NCI-H446 (cell line): ENCODE data around the gene CYGB.
"Not testable (repeated sequence)": the region's sequence is repeated elsewhere in the genome, so short reads cannot be mapped to it uniquely, and the experiment has no call there.

Experiments
- DNase-seq, 2 experiments: peaks; one replicate each; lab custom pipeline; 2025; lab: John Stamatoyannopoulos, UW

CYGB gene

GRCh38 chr17:76523084-76524037 is 14.1 kb downstream of the CYGB start:
- peak; percentile 45 to 66 for DNase-seq

DNA sequence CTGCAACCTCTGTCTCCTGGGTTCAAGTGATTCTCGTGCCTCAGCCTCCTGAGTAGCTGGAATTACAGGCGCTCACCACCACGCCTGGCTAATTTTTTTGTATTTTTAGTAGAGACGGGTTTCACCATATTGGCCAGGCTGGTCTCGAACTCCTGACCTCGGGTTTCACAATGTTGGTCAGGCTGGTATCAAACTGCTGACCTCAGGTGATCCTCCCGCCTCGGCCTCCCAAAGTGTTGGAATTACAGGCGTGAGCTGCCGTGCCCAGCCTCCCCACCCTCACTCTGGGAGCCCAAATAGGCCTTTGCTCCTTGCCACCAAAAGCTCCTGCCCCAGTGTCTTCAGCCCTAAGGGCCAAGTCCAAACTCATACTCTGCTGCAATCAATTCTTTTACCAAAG is 15.8 kb downstream of the CYGB start:
- DNase-seq: not testable (repeated sequence)

DNA sequence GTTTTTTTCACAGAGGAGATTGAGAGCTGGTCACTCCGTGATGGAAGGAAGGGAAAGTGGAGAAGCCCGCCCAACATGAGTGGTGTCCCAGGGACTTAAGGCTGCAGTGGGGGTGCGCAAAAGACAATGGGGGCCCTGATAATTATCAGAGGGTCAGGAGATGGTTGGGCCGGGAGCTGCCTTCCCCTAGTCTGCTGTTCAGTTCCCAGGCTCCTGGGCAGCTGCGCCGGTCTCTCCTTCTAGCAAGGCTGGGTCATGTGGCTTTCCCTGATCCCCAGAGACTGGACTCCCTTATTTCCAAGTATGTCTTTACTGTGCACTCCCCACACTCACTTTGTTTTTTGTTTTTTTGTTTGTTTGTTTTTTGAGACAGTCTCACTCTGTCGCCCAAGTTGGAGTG is 16.2 kb downstream of the CYGB start:
- DNase-seq: no peak

GRCh38 chr17:76519048-76519966 is 18.2 kb downstream of the CYGB start:
- no peak for DNase-seq

- no peak for DNase-seq
These were observed 19.9 kb downstream of the CYGB start for GRCh38 chr17:76517638-76518038.

DNA sequence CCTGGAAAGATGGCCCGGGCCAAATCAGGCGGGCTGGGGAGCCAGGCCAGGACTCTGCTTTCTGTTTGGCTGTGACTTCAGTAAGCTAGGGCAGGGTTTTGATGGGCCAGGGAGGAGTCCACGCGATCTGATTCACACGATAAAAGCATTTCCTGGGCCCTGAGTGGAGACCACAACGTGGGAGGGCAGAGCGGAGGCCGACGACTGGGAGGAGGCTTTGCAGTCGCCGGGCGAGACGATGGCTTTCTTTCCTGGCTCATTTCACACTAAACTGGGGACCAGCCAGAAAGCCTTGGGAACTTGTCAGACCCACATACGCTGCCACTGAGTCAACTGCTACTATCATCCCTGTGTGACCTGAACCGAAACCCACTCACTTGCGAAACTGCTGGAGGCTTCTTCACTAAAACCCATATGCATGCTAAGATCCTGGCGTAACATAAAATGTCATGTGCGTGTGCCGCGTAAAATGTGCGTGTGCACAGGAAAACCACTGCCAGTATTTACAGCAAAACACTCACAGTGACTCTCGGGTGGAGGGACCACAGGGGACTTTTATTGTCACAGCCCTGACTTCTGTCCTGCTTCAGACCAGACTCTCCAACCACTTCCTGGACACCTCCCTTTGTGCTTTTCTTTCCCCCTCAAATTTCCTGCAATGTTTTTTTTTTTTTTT is 22.1 kb downstream of the CYGB start:
- DNase-seq: no peak

DNA sequence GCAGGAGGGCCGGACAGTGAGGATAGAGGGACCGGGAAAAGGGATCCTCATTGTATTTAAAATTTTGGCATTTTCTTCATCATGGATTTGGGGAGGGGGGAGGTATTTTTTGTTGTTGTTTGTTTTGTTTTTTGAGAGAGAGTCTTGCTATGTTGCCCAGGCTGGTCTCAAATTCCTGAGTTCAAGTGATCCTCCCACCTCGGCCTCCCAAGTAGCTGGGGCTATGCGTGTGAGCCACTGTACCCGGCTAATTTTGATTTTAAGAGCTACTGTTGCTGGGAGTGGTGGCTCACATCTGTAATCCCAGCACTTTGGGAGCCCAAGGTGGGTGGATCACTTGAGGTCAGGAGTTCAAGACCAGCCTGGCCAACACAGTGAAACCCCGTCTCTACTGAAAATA is 23.2 kb downstream of the CYGB start:
- DNase-seq: not testable (repeated sequence)

- DNase-seq: no peak
These were observed 24.2 kb downstream of the CYGB start for GRCh38 chr17:76513306-76513692.

- no peak for DNase-seq
These were observed 24.9 kb downstream of the CYGB start for GRCh38 chr17:76512366-76513305.

- no peak for DNase-seq
These were observed 25.7 kb downstream of the CYGB start for GRCh38 chr17:76511668-76512365.

GRCh38 chr17:76510831-76511244 is 26.7 kb downstream of the CYGB start:
- no peak for DNase-seq

DNA sequence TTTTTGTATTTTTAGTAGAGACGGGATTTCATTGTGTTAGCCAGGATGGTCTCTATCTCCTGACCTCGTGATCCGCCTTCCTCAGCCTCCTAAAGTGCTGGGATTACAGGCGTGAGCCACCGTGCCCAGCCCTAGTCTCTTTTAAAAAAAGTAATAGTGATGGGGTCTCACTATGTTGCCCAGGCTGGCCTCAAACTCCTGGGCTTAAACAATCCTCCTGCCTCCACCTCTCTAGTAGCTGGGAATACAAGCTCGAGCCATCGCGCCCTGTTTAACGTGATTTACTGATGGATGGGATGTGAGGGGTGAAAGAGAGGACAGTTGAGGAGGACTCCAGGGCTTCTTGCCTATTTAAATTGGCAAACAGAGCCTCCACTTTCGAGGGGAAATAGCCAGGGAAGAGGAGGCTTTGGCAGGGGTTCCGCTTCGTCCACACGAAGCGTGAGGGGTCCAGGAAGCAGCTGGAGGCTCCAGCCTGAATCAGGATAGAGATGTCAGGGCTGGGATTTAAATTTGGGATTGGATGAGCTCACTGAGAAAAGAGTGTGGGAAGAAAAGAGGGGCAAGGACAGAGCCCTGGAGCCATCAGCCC is 28.9 kb downstream of the CYGB start:
- not testable (repeated sequence) for DNase-seq

GRCh38 chr17:76506408-76507345 is 30.8 kb downstream of the CYGB start:
- DNase-seq: peak; percentile 53 to 86

GRCh38 chr17:76504117-76504516 is 33.4 kb downstream of the CYGB start:
- no peak for DNase-seq

DNA sequence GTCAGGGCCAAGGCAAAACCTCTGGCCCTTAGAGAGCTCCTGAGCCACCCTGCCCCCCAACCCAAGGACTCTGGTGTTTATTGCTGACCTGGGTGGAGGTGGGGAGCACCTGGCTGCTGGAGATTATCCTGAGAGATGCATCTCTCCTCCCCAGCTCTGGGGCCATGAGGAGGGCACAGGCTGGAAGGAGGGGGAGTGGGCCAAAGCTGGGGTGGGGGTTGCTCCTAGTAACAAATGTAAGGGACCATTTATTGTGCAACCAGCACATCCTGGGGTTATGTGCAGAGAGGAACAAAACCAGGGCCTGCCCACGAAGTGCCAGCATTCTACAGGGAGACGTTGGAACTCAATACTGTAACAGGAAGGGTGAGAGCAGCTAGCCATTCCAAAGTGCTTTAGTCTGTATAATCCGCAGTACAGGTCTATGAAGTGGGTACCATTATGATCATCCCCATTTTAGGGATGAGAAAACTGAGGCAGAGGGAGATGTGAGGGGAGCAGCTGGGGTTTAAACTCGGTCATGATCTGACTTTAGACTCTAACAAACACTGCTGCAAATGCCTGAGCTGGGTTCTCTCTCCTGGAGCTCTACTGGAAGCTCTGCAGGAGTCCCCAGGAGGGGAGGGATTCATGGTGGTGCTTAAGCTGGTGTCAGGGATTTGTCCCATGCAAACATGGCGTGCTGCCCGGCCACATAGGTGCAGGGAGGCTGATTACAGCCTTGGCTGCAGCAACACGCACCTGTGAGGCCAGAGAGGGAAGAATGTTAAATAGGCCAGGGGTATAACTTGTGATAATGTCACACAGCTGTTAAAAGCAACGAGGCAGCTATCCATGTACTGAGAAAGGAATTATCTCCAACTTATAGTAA is 34.9 kb downstream of the CYGB start:
- DNase-seq: no peak

- DNase-seq: no peak
These were observed 35.6 kb downstream of the CYGB start for GRCh38 chr17:76501827-76502307.

DNA sequence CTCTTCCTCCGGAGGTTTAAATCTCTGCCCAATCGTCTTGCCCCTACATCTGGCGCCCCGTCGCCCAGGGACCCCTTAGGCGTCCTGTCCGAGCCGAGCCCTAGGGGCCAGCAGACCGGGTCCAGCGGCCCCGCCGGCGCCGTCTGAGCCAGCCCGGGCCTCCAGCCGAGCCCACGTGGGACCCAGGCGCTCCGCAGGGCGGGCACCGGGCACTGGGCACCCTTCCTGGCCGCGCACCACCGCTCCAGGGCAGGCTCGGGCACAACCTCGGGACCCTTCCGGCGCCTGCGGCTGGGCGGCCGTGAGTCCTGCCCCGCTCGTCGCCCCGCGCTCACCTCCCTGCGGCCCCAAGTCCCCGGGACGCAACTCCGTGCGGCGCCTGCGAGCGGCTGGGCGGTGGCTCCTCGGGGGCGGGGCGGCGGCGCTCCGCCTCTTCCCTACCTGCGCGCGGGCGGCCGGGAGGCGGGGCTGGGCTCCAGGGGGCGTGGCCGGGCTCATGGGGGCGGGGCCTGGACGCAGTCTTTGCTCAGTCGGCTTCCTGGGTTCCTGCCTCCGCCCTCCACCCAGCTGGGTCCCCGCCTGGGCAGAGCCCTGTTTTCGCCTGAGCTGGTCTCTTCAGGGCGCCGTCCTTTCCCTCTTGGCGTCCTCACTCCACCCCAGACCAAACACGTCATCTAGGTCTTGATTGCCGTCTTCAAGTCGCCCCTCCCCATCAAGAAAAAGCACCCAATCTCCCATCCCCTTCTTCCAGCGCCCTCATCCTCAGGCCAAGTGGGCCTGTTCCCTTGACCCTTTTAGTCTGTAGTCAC is 36.3 kb downstream of the CYGB start, which contains the start of gene RHBDF2:
Gene RHBDF2, minus strand, starts transcription at position 406 of the 809 bp plus-strand sequence. CDS start 19,899 bp downstream, outside the sequence.
- peak in 1 of 2 experiments; percentile 84 for DNase-seq
